AG04449 (cell line): ENCODE results near the gene WDR38.

Experiments used
- CTCF ChIA-PET: fragments of 350-600 bp; formaldehyde crosslinking; extraction: SDS; loops from one replicate; lab custom pipeline; 2021; ENCODE audit warnings: antibody characterized with exemption; lab: Yijun Ruan, JAX
- POLR2A ChIA-PET: fragments of 400-600, 350-600 bp; formaldehyde crosslinking; extraction: SDS; loops from one replicate; lab custom pipeline; 2020; ENCODE audit warnings: antibody characterized with exemption, inconsistent platforms; lab: Yijun Ruan, JAX
- DNase-seq: peaks from one replicate; pipeline ENCODE4 v3.0.0-alpha.2; 2010; ENCODE audit warnings: low read depth, low spot score
- H3K4me3 ChIP-seq: 2 replicates; pipeline ENCODE4 v1.5.1; 2011; ENCODE audit warnings: low read depth, mild to moderate bottlenecking, control low read depth, low read length
- TF ChIP-seq, protein P1 (sequence below): IDR thresholded peaks from one replicate; pipeline ENCODE4 v1.5.1; 2011; ENCODE audit warnings: mild to moderate bottlenecking, moderate library complexity, low read length, control low read depth, inconsistent platforms; ENCODE audit not compliant: insufficient read depth; ENCODE audit errors: missing control alignments

WDR38 gene

DNA sequence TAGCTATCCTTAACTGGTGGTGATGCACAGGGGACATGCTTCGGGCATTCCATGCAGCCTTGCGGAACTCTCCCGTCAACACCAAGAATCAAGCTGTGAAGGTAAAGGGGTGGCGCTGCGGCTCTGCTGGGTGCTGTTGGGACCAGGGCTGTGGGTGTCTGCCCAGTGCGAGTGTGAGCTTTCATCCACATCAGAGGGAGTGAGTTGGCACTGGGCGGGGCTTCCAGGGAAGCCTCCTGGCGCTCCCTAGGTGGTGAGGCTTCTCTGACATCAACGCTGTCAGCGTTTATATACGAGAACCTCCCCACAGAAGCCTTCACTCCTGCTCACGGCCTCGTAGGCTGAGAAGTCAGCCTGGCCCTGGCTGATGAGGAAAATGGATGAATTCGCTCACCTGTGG is 20.4 kb downstream of the WDR38 start:
- ChIA-PET CTCF (interaction anchor here (1.2 to 3.0 kb wide), 3 partner anchors 20 to 99 kb away, joined by 3 to 11 read pairs (median 5); partner anchors contain the start of gene WDR38), POLR2A (no interaction called here)
- TF ChIP-seq, protein P1, sequence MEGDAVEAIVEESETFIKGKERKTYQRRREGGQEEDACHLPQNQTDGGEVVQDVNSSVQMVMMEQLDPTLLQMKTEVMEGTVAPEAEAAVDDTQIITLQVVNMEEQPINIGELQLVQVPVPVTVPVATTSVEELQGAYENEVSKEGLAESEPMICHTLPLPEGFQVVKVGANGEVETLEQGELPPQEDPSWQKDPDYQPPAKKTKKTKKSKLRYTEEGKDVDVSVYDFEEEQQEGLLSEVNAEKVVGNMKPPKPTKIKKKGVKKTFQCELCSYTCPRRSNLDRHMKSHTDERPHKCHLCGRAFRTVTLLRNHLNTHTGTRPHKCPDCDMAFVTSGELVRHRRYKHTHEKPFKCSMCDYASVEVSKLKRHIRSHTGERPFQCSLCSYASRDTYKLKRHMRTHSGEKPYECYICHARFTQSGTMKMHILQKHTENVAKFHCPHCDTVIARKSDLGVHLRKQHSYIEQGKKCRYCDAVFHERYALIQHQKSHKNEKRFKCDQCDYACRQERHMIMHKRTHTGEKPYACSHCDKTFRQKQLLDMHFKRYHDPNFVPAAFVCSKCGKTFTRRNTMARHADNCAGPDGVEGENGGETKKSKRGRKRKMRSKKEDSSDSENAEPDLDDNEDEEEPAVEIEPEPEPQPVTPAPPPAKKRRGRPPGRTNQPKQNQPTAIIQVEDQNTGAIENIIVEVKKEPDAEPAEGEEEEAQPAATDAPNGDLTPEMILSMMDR, result no peak
- no peak overlapping the region for H3K4me3 ChIP-seq
- DNase-seq, result no peak

DNA sequence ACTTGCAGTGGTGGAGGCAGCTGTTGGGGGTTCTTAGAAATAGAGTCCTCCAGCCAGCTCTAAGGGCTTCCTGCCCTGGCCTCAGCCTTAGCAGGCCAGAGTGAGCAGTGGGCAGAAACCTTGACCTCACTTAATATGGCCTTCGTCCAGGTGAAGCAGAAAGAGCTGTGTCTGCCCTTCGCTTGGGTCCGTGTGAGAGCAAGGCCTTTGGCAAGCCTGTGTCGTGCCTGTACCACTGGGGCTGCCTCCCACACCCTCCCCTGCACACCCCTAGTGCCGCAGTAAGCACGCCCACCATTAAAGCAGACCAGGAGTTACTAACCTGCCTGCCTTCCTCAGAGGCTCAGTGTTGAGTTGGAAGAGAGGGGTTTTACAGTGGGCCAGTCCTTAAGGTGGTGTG is 22.2 kb downstream of the WDR38 start:
- TF ChIP-seq, protein P1, result no peak
- ChIA-PET POLR2A (interaction anchor here (0.7 kb wide), 1 partner anchor 13 kb away, joined by 4 read pairs; no protein-coding TSS in a partner anchor), CTCF (interaction anchor here (0.6 to 1.2 kb wide), 2 partner anchors 8 to 23 kb away, joined by 3 read pairs; no protein-coding TSS in a partner anchor)
- no peak overlapping the region for H3K4me3 ChIP-seq
- no peak for DNase-seq

GRCh38 chr9:124877021-124877782 is 23.9 kb downstream of the WDR38 start:
- TF ChIP-seq, protein P1, result no peak
- ChIA-PET POLR2A (interaction anchor here (0.8 to 1.2 kb wide), 2 partner anchors 16 to 17 kb away, joined by 3 to 4 read pairs; no protein-coding TSS in a partner anchor), CTCF (interaction anchor here (0.9 to 3.4 kb wide), 7 partner anchors 13 to 106 kb away, joined by 3 to 18 read pairs (median 4); partner anchors contain the start of gene NR6A1)
- no peak for DNase-seq
- no peak overlapping the region for H3K4me3 ChIP-seq

DNA sequence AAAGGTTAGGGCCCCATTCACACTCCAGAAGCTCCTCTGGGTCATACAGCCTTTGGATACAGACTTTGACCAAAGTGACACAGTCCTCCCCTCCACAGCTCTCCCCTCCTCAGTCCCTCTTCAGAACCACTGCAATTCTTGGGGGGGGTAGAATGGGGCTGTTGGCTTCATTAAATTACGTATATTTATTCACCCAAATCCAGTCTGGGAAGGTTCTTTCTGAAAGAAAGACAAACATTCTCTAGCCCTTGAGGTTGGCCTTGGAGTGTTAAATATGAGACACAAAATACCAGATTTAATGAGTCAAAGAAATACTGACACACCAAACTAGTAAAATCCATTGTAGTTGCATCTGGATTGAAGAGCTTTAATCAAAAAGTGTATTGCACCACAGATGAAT is 24.8 kb downstream of the WDR38 start:
- ChIA-PET CTCF (interaction anchor here (0.9 to 3.4 kb wide), 10 partner anchors 8 to 107 kb away, joined by 3 to 18 read pairs (median 4); partner anchors contain the start of gene NR6A1), POLR2A (interaction anchor here (1.2 kb wide), 1 partner anchor 17 kb away, joined by 4 read pairs; no protein-coding TSS in a partner anchor)
- no peak overlapping the region for H3K4me3 ChIP-seq
- TF ChIP-seq, protein P1, result no peak
- DNase-seq, result no peak

GRCh38 chr9:124878518-124878917 is 25.3 kb downstream of the WDR38 start:
- TF ChIP-seq, protein P1, result no peak
- no peak overlapping the region for H3K4me3 ChIP-seq
- ChIA-PET POLR2A (interaction anchor here (1.2 to 1.4 kb wide), 2 partner anchors 9 to 18 kb away, joined by 3 to 4 read pairs; no protein-coding TSS in a partner anchor), CTCF (interaction anchor here (1.1 to 3.4 kb wide), 7 partner anchors 9 to 107 kb away, joined by 3 to 18 read pairs (median 4); partner anchors contain the start of gene NR6A1)
- DNase-seq, result no peak

GRCh38 chr9:124879226-124879625 is 26.0 kb downstream of the WDR38 start:
- TF ChIP-seq, protein P1, result no peak
- CTCF ChIA-PET, result interaction anchor here (1.0 to 3.4 kb wide), 7 partner anchors 15 to 105 kb away, joined by 3 to 18 read pairs (median 4); partner anchors contain the start of gene ARPC5L
- no peak overlapping the region for H3K4me3 ChIP-seq
- DNase-seq, result no peak
- POLR2A ChIA-PET, result interaction anchor here (1.4 kb wide), 1 partner anchor 8 kb away, joined by 3 read pairs; no protein-coding TSS in a partner anchor
